Measurements from ENCODE around the gene SHC2.

DNA sequence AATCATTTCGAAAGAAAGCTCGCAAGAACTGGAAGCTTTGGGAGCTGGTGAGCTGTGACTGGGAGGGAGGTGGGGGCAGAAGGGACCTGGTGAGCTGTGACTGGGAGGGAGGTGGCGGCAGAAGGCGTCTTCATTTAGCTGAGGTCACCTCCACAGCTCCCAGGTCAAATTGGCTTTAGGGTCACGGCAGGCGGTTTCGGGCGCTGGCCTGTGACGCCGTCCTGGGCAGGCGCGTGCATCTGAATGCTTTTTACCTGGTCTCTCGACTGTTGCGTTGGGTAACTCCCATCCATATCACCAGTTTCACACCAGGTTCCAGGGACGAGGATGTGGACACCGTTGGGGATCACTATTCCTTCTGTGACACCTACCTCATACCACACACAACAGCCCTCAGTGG is 81.0 kb downstream of the SHC2 start:
- TF ChIP-seq POLR2A (IDR thresholded peaks at IDR 0.05; ENCODE audit: control extremely low read depth in 1 of 2, low read depth in 2 of 2, low read length in 2 of 2), result no peak
- no peak for TF ChIP-seq TAF1 (IDR thresholded peaks at IDR 0.05; ENCODE audit: low read depth, low read length)
- TF ChIP-seq, protein P1, sequence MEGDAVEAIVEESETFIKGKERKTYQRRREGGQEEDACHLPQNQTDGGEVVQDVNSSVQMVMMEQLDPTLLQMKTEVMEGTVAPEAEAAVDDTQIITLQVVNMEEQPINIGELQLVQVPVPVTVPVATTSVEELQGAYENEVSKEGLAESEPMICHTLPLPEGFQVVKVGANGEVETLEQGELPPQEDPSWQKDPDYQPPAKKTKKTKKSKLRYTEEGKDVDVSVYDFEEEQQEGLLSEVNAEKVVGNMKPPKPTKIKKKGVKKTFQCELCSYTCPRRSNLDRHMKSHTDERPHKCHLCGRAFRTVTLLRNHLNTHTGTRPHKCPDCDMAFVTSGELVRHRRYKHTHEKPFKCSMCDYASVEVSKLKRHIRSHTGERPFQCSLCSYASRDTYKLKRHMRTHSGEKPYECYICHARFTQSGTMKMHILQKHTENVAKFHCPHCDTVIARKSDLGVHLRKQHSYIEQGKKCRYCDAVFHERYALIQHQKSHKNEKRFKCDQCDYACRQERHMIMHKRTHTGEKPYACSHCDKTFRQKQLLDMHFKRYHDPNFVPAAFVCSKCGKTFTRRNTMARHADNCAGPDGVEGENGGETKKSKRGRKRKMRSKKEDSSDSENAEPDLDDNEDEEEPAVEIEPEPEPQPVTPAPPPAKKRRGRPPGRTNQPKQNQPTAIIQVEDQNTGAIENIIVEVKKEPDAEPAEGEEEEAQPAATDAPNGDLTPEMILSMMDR (IDR thresholded peaks at IDR 0.05; ENCODE audit: control extremely low read depth in 1 of 3, insufficient read depth in 1 of 3, low read depth in 1 of 3, low read length in 3 of 3), result no peak
- TF ChIP-seq SIX5 (IDR thresholded peaks at IDR 0.05; ENCODE audit: low read depth, low read length), result no peak
- no peak for TF ChIP-seq CHD2 (IDR thresholded peaks at IDR 0.05; ENCODE audit: low read length)
- TF ChIP-seq EP300 (IDR thresholded peaks at IDR 0.05; ENCODE audit: borderline replicate concordance in 1 of 2, low read depth in 2 of 2, low read length in 2 of 2), result no peak
- no peak for TF ChIP-seq TEAD4 (IDR thresholded peaks at IDR 0.05; ENCODE audit: low read depth, low read length)

All from H1 (cell line).